GM18868 (cell line): ENCODE results near the gene ASB5.
"Not testable (repeated sequence)": the region's sequence is repeated elsewhere in the genome, so short reads cannot be mapped to it uniquely, and the experiment has no call there.

Experiments
- ATAC-seq: cut with Tn5 transposase; IDR thresholded peaks from one replicate; pipeline ENCODE4 v1.9.1; 2021; ENCODE audit warnings: mild to moderate bottlenecking, moderate library complexity; ENCODE audit not compliant: unreplicated experiment

The ASB5 gene

GRCh38 chr4:176268963-176269362 is at the start of gene ASB5:
Gene ASB5, minus strand, starts transcription at chr4:176269222. Its CDS starts 114 bp downstream, at chr4:176269108.
- ATAC-seq = no peak

- ATAC-seq = no peak
Observed at GRCh38 chr4:176313596-176314336, 44.7 kb upstream of the ASB5 start.

GRCh38 chr4:176309772-176310171 is 40.8 kb upstream of the ASB5 start:
- peak; percentile 25 for ATAC-seq

GRCh38 chr4:176309046-176309445 is 40.0 kb upstream of the ASB5 start:
- ATAC-seq = peak; percentile 95

- peak; percentile 37 for ATAC-seq
Observed at GRCh38 chr4:176308441-176308840, 39.4 kb upstream of the ASB5 start.

- ATAC-seq = no peak
Observed at GRCh38 chr4:176307666-176307930, 38.6 kb upstream of the ASB5 start.

GRCh38 chr4:176306837-176307665 is 38.0 kb upstream of the ASB5 start:
- ATAC-seq = no peak

GRCh38 chr4:176303938-176304337 is 34.9 kb upstream of the ASB5 start:
- ATAC-seq = no peak

GRCh38 chr4:176302283-176303275 is 33.6 kb upstream of the ASB5 start:
- ATAC-seq = no peak

GRCh38 chr4:176300565-176300964 is 31.5 kb upstream of the ASB5 start:
- ATAC-seq = no peak

- no peak for ATAC-seq
Observed at GRCh38 chr4:176300036-176300435, 31.0 kb upstream of the ASB5 start.

- no peak for ATAC-seq
Observed at GRCh38 chr4:176298664-176299063, 29.6 kb upstream of the ASB5 start.

- not testable (repeated sequence) for ATAC-seq
Observed at GRCh38 chr4:176295907-176296306, 26.9 kb upstream of the ASB5 start.

GRCh38 chr4:176293660-176294059 is 24.6 kb upstream of the ASB5 start:
- ATAC-seq = no peak

- no peak for ATAC-seq
Observed at GRCh38 chr4:176292920-176293319, 23.9 kb upstream of the ASB5 start.

GRCh38 chr4:176291748-176292147 is 22.7 kb upstream of the ASB5 start:
- no peak for ATAC-seq

GRCh38 chr4:176290520-176290919 is 21.5 kb upstream of the ASB5 start:
- ATAC-seq = no peak

- no peak for ATAC-seq
Observed at GRCh38 chr4:176289561-176289960, 20.5 kb upstream of the ASB5 start.

- no peak for ATAC-seq
Observed at GRCh38 chr4:176288020-176288419, 19.0 kb upstream of the ASB5 start.

GRCh38 chr4:176287546-176287945 is 18.5 kb upstream of the ASB5 start:
- ATAC-seq = no peak

GRCh38 chr4:176286728-176287127 is 17.7 kb upstream of the ASB5 start:
- ATAC-seq = no peak
